Medulla oblongata (tissue), 1 donor: ENCODE measurements around the gene DDC.
"Not testable (repeated sequence)": the region's sequence is repeated elsewhere in the genome, so short reads cannot be mapped to it uniquely, and the experiment has no call there.

Experiments used
- DNase-seq: peaks from one replicate; pipeline ENCODE4 v3.0.0-alpha.2; 2015; ENCODE audit errors: extremely low spot score

DDC gene

DNA sequence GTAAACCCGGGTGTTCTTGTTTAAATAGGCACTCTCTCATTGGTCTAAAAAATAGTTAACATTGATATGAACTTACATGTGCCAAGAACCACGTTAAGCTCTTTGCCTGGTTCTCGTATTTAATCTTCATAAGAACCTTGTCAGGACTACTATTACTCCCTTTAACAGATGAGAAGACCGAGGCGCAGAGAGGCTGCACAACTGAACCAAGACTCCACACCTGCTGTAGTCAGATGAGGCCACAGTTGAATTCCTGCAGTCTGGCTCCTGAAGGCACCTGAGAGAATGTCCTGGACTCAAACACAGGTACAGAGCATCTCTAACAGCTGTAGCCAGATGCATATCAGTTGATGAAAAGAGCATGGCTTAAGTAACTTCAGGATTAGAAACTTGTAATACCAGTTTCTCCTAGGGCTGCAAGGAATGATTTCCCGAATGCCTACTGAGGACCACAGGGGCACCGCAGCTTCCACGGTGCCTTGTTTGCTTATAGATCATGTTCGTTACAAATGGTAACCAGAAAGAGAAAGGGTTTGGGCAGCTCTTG lies 9.5 kb downstream of the DDC start:
- DNase-seq, result no peak

GRCh38 chr7:50554431-50555322 lies 10.5 kb downstream of the DDC start:
- DNase-seq, result no peak

- no peak for DNase-seq
These were observed 11.2 kb downstream of the DDC start for GRCh38 chr7:50553973-50554372.

DNA sequence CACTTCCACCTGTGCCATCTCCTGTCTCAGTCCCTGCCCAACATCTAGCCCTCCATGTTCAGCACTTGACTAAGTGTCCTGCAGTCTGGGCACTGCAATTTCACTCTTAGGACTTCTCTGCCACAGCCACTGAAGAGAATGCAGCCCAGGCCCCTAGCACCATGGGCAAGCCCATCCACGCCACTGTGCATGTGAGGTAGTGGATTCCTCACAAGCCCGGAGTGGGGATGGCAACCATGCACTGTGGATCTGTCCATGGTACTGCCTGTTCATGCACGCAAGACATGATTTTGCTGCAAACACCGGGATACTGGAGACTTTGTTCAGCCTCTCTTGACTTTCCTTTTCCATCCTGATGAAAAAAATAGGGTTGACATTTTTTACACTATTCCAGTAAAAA lies 12.3 kb downstream of the DDC start:
- DNase-seq, result no peak

DNA sequence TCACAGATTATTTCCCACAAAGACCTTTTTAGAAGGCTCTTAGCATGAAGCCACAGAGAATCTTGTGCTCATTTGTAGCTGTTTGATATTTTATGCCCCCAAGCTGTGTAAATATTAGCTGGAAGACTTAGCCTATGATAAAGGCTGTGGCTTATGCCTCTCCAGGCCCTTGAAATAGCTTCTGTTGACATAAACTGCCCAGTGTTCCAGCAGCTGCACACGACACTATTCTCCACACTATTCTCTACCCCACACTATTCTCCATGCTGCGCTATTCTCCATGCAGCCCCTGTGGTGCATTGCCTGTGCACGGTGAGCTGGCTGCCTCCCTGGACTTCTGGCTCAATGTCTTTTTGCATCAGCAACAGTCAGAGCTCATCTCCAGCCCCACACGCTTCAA lies 13.1 kb downstream of the DDC start:
- no peak for DNase-seq

DNA sequence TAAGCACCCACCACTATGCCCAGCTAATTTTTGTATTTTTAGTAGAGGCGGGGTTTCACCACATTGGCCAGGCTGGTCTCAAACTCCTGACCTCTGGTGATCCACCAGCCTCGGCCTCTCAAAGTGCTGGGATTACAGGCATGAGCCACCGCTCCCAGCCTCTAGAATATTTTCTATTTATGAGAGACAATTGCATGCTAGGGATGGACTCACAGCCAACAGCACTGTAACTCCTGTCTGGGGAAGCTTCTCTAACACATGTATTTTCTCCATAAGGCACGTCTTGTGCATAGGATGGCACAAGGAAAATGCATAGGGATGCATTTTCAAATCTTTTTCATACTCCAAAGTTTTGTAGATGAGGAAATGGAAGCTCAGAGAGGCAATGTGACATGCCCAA lies 19.6 kb downstream of the DDC start:
- not testable (repeated sequence) for DNase-seq

GRCh38 chr7:50544992-50545391 lies 20.2 kb downstream of the DDC start:
- no peak for DNase-seq

DNA sequence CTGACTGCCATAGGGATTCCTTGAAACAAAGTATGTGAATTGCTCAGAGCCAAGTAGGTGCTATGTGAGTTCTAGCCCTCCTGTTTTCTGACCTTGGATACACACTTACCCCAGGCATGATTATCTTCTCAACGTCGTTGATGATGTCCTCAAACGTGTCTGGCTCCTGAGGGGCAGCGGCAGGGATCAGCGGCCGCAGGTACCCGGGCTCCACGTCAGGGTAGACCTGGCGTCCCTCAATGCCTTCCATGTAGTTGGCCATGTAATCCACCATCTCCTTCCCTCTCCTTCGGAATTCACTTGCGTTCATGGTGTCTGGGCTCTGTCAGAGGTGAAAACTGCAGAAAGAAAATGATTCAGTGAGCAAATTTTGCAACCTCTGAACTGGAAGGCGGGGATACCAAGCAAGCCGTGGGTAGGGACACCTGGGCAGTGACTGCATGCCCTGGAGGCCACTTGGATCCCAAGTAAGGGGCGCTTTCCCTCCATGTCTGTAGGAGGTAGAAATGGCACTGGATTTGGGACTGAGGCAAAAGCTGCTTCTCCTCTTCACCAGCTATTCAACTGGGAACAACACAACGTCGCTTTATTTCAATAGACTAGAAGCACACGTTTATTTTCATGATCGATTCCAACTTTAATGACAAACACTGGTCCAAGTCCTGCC lies 21.3 kb downstream of the DDC start:
- no peak for DNase-seq

DNA sequence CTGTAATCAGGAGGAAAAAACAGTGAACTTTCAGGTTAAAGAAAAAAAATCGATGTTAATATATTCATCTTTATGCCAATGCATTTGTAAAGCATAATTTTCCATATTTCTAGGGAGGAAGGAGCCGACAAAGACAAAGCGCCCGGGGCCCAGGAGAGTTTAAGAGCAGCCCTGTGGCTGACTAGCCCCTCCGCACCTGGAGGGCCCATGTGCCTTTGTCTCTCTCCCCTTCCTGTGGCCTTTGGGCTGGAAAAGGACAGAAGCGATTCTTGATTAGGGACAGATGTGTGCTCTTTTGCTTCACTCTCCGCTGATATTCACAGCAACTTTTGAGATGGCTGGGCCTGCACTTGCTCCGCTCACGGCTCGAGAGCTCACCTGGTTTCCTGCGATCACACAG lies 23.1 kb downstream of the DDC start:
- DNase-seq, result no peak

- DNase-seq, result no peak
These were observed 24.2 kb downstream of the DDC start for GRCh38 chr7:50540785-50541579.

GRCh38 chr7:50539725-50540124 lies 25.5 kb downstream of the DDC start:
- DNase-seq, result no peak

DNA sequence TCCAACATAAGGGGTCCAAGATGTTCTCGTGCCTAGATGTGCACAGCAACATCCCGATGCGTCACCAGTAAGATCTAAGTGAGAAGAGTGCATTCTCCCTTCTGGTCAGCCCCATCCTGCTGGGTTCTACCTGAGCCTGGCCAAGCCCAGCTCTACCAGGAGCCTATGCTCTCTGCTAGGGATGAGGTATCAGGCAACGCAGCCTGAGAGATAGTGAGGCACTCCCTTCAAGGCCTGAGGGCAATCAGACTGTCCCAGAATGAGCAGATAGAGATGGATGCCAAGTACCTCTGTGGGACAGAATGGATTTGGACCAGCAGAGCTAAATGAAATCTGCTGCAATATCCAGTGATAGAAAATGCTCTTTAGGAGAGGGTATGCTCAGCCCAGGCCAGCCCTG lies 26.7 kb downstream of the DDC start:
- no peak for DNase-seq

DNA sequence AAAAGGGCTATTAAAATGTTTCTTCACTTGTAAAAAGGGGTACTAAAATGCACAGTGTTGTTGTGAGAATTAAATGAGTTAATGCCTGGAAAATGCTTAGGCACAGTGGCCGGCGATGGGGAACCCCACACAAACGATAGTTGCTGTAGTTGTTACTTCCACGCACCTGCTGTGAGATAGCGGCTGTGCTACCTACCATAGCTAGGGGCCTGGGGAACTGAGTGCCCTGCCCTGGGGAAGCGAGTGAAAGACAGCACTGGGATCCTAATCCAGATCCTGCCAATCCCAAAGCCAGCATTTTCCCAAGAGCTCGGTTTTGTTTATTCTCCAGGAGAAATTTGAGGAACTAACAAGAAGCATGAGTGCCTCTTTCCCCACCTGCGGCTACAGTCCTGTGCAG lies 27.8 kb downstream of the DDC start:
- no peak for DNase-seq

GRCh38 chr7:50535291-50535711 lies 29.9 kb downstream of the DDC start:
- not testable (repeated sequence) for DNase-seq

DNA sequence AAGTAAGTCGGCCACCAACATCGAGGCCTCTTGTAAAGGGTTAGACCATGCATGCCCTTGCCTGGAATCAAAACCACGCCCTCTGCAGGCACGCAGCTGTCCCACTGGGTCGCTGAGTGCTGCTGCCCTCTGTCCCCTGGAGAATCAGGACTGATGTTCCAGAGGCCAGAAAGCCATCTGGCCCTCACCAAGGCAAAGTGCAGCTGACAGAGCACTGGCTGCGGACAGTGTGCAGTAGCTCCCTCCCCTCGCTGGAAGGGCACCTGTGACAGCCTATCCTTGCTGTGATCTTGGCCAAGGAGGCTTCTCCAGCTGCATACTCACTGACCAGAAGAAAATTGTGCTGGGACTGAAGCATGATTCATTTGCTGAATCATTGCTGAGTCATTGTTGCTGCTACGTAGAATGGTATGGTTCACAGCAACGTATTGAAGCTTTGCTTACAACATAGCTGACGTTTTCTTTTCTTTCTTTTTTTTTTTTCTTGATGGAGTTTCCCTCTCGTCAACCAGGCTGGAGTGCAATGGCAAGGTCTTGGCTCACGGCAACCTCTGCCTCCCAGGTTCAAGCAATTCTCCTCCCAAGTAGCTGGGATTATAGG lies 30.4 kb downstream of the DDC start:
- DNase-seq, result no peak

GRCh38 chr7:50533866-50534265 lies 31.3 kb downstream of the DDC start:
- DNase-seq, result no peak

DNA sequence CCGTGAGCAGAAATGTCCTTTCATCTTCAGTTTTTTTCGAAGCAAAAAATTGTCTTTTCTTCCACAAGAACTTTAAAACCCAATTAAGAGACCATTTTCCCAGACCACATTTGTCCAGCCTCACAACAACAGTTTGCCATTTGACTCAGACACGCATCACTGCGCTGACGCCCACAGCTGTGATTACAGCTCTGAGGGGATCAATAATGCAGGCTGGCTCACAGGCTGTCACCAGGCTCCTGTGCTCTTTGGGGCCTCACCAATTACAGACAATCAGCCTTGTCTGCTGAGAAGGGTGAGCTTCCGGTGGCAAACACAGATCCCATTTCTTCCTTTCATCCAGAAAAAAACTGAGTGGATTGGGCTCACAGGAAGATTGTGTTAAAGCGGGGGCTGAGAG lies 33.3 kb downstream of the DDC start:
- DNase-seq, result no peak

GRCh38 chr7:50531401-50531911 lies 33.7 kb downstream of the DDC start:
- no peak for DNase-seq

DNA sequence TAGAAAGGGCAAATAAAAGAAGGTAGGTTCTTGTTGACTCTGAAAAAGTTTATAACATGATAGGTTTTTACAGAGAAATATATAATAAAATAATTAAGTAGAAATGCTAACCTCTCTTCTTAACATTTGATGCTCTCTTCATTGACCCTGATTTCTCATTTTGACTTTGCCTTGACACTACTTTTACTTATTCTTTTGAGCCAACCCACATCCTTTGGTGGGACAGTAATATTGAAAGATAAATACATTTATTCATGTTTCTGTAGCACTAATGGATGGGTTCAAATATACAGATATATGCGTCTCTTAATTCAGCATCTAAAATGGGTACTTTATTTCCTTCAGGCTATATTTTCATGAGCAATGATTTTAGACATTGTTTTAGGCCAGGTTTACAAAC lies 34.4 kb downstream of the DDC start:
- DNase-seq, result no peak

GRCh38 chr7:50529093-50529862 lies 35.9 kb downstream of the DDC start:
- no peak for DNase-seq
